Endothelial cell of umbilical vein (primary cell): ENCODE results near the gene RIBC2. TPM values are rescaled to one million over a fixed set of nuclear protein-coding genes. Genes with fewer than 3 reads are reported as not detected.

Experiments
- BruUV-seq: library from RNA; stranded (reverse); fragments of 400-500 nt; replicated peaks from 2 replicates; lab custom pipeline; 2021; lab: Mats Ljungman, UMichigan
- CTCF ChIA-PET: fragments of 300-600, 350-600 bp; sonication (Branson Sonifier 250); formaldehyde crosslinking; loops from one replicate; lab custom pipeline; 2021; ENCODE audit warnings: antibody characterized with exemption, inconsistent platforms; lab: Charles Lee
- POLR2A ChIA-PET: fragments of 300-600, 350-600 bp; sonication (Branson Sonifier 250); formaldehyde crosslinking; loops from one replicate; lab custom pipeline; 2021; ENCODE audit warnings: antibody characterized with exemption, inconsistent platforms; lab: Charles Lee
- DNase-seq: peaks from one replicate; pipeline ENCODE4 v3.0.0-alpha.2; 2011; ENCODE audit warnings: low read depth, low spot score
- FAIRE-seq: peaks from 2 replicates; lab custom pipeline; 2011; peaks lifted over from hg19 to GRCh38; lab: Jason Lieb, UNC
- H2AFZ ChIP-seq: 2 replicates; pipeline ENCODE4 v1.6.0; 2012; ENCODE audit warnings: low read depth, low read length, control low read depth, inconsistent platforms
- H3K27ac ChIP-seq: 2 replicates; pipeline ENCODE4 v1.5.1; 2011; ENCODE audit warnings: low read depth, mild to moderate bottlenecking, control low read depth, low read length, moderate library complexity; ENCODE audit not compliant: insufficient read depth
- H3K27me3 ChIP-seq, 2 experiments: 2 replicates each; pipeline versions ENCODE4 v1.6.0 to v1.6.1; 2011; ENCODE audit warnings: low read length in 2 of 2, mixed read lengths in 1 of 2; ENCODE audit not compliant: control insufficient read depth in 2 of 2, insufficient read depth in 2 of 2
- H3K36me3 ChIP-seq, 2 experiments: 2 replicates in 1 of 2; 3 replicates in 1 of 2; pipeline ENCODE4 v1.5.1; 2011; ENCODE audit warnings: low read length in 2 of 2, mild to moderate bottlenecking in 1 of 2, moderate library complexity in 1 of 2; ENCODE audit not compliant: control insufficient read depth in 2 of 2, insufficient read depth in 2 of 2; ENCODE audit errors: extremely low read depth in 1 of 2
- H3K4me1 ChIP-seq: 3 replicates; pipeline ENCODE4 v1.5.1; 2011; ENCODE audit warnings: mild to moderate bottlenecking, low read length; ENCODE audit not compliant: control insufficient read depth, insufficient read depth; ENCODE audit errors: extremely low read depth
- H3K4me2 ChIP-seq: 2 replicates; pipeline ENCODE4 v1.6.1; 2011; ENCODE audit warnings: low read length, control low read depth, mixed read lengths; ENCODE audit not compliant: insufficient read depth
- H3K4me3 ChIP-seq, 3 experiments: fragments of 200-600 bp in 1 of 3; sonication (generic), shearing (Covaris generic) in 1 of 3; replicated peaks in 1 of 3; 2 replicates each; pipeline ENCODE4 v1.5.1; 2011 to 2016; ENCODE audit warnings: control low read depth in 3 of 3, low read length in 3 of 3, mild to moderate bottlenecking in 2 of 3, inconsistent platforms in 1 of 3, low read depth in 1 of 3, moderate library complexity in 1 of 3; ENCODE audit not compliant: insufficient read depth in 1 of 3
- H3K79me2 ChIP-seq: 2 replicates; pipeline ENCODE4 v1.6.0; 2012; ENCODE audit warnings: low read length, inconsistent platforms; ENCODE audit not compliant: control insufficient read depth, insufficient read depth
- H3K9ac ChIP-seq: replicated peaks from 2 replicates; pipeline ENCODE3; 2011; ENCODE audit warnings: low read length, control low read depth; ENCODE audit not compliant: insufficient read depth; ENCODE audit errors: extremely low read depth
- H3K9me1 ChIP-seq: replicated peaks from 3 replicates; pipeline ENCODE4 v1.6.0; 2011; ENCODE audit warnings: mild to moderate bottlenecking, low read length; ENCODE audit not compliant: control insufficient read depth, insufficient read depth; ENCODE audit errors: extremely low read depth
- H3K9me3 ChIP-seq: replicated peaks from 2 replicates; pipeline ENCODE4 v1.5.1; 2012; ENCODE audit warnings: low read length, inconsistent platforms; ENCODE audit not compliant: control insufficient read depth, insufficient read depth
- H4K20me1 ChIP-seq: replicated peaks from 2 replicates; pipeline ENCODE3; 2011; ENCODE audit warnings: mild to moderate bottlenecking, low read length; ENCODE audit not compliant: control insufficient read depth, insufficient read depth; ENCODE audit errors: extremely low read depth
- CTCF ChIP-seq, 2 donors: IDR thresholded peaks; 1 replicate in 1 of 2; 2 replicates in 1 of 2; pipeline ENCODE4 v1.5.1; 2011; ENCODE audit warnings: low read length in 2 of 2, mild to moderate bottlenecking in 2 of 2, moderate library complexity in 2 of 2, control low read depth in 1 of 2, inconsistent platforms in 1 of 2, low read depth in 1 of 2; ENCODE audit not compliant: insufficient read depth in 1 of 2; ENCODE audit errors: extremely low read depth in 1 of 2
- EZH2 ChIP-seq: IDR thresholded peaks from 2 replicates; pipeline ENCODE4 v1.6.1; 2012; ENCODE audit warnings: borderline replicate concordance, low read depth, mild to moderate bottlenecking, moderate library complexity, low read length, inconsistent platforms; ENCODE audit not compliant: severe bottlenecking
- FOS ChIP-seq: IDR thresholded peaks from 2 replicates; pipeline ENCODE4 v1.6.1; 2011; ENCODE audit warnings: mild to moderate bottlenecking, low read length, moderate library complexity, borderline replicate concordance; ENCODE audit not compliant: insufficient read depth
- GATA2 ChIP-seq: IDR thresholded peaks from 2 replicates; pipeline ENCODE4 v1.7.0; 2011; ENCODE audit warnings: low read depth, mild to moderate bottlenecking, moderate library complexity, mixed read lengths, low read length; ENCODE audit not compliant: insufficient read length, insufficient read depth
- JUN ChIP-seq: IDR thresholded peaks from 2 replicates; pipeline ENCODE4 v1.6.1; 2011; ENCODE audit warnings: borderline replicate concordance, low read depth; ENCODE audit not compliant: insufficient read length, insufficient read depth
- MAX ChIP-seq: IDR thresholded peaks from 2 replicates; pipeline ENCODE4 v1.6.1; 2011; ENCODE audit not compliant: insufficient read depth, insufficient read length
- MYC ChIP-seq: IDR thresholded peaks from one replicate; pipeline ENCODE4 v1.6.1; 2011; ENCODE audit warnings: mild to moderate bottlenecking, low read depth, low read length
- POLR2A ChIP-seq: IDR thresholded peaks from 2 replicates; pipeline ENCODE4 v1.6.1; 2012; ENCODE audit warnings: low read depth, mild to moderate bottlenecking, control low read depth, low read length
- POLR2AphosphoS5 ChIP-seq: IDR thresholded peaks from 2 replicates; pipeline ENCODE4 v1.6.1; 2012; ENCODE audit warnings: low read depth, mild to moderate bottlenecking, control low read depth, low read length, moderate library complexity; ENCODE audit not compliant: insufficient read depth
- dilution Hi-C: fragments of 300-500 bp; cut with MboI; formaldehyde crosslinking; loops from one replicate; pipeline ENCODE4 v1.15.0; 2019; ENCODE audit warnings: low sequenced_read_pairs; ENCODE audit not compliant: extremely low pct_ligation_motif_present
- intact Hi-C: fragments of 100-400 bp; cut with micrococcal nuclease; formaldehyde crosslinking; loops from one replicate; pipeline ENCODE4 v1.10.0; 2022
- polyA plus RNA-seq, 4 experiments: library from polyadenylated mRNA; depleted of rRNA in 3 of 4; stranded (reverse) in 3 of 4; unstranded in 1 of 4; fragments of >200 nt; gene quantifications; 2 replicates each; pipeline versions ENCODE4 v1.2.1 to v1.2.3, GENCODE V29; 2011 to 2012; ENCODE audit warnings: missing spikeins in 1 of 4
- total RNA-seq: library from RNA; stranded (reverse); gene quantifications from 2 replicates; pipeline ENCODE4 v1.2.3, GENCODE V29; 2021

The RIBC2 gene
- total and polyA plus RNA-seq, 2 donors (not counting 3 experiments of a cell fraction or from before 2014, with no cell fraction given): 1.2 to 5.7 TPM

GRCh38 chr22:45453764-45454163 lies 40.3 kb downstream of the RIBC2 start:
- intact Hi-C loops: no loop called here

More at GRCh38 chr22:45453764-45454163, 40.3 kb downstream of the RIBC2 start:
- no TSS peak for BruUV-seq
- Histone ChIP-seq H2AFZ (no peak overlapping the region), H3K9me1 (no peaks in the 10 kb centered on the region), H3K27ac (no peak overlapping the region), H3K4me1 (no peaks in the 10 kb centered on the region), H3K4me2 (no peak overlapping the region), H3K36me3 (no peaks in the 10 kb centered on the region), H4K20me1 (no peaks in the 10 kb centered on the region), H3K9me3 (no peaks in the 10 kb centered on the region), H3K79me2 (no peaks in the 10 kb centered on the region), H3K4me3 (no peak overlapping the region), H3K27me3 (peaks cover 2% of the 10 kb centered on the region in 2 experiments), H3K9ac (no peak overlapping the region)
- FAIRE-seq (no peak), DNase-seq (no peak)
- TF ChIP-seq MYC (no peak), POLR2A (no peak), GATA2 (no peak), MAX (no peak), JUN (no peak), FOS (no peak), EZH2 (no peak), CTCF (IDR thresholded peaks at IDR 0.05; ENCODE audit: extremely low read depth in 1 of 2, insufficient read depth in 1 of 2, low read depth in 1 of 2, low read length in 2 of 2) (no peak), POLR2AphosphoS5 (no peak)
- ChIA-PET CTCF (interaction anchor here (0.9 kb wide), 1 partner anchor 9 kb away, joined by 3 read pairs; no protein-coding TSS in a partner anchor), POLR2A (no interaction called here)
- dilution Hi-C loops: no loop called here
